Hematopoietic multipotent progenitor cell treated with erythropoietin and hydrocortisone succinate and interleukin-3 and kit ligand, for 17 days (in vitro differentiated cells): ENCODE data around the gene TECPR1.

Experiments used
- DNase-seq: peaks from one replicate; pipeline ENCODE4 v3.0.0-alpha.2; 2015; ENCODE audit warnings: low spot score

TECPR1 gene

GRCh38 chr7:98189559-98189958 is 62.5 kb downstream of the TECPR1 start:
- no peak for DNase-seq

DNA sequence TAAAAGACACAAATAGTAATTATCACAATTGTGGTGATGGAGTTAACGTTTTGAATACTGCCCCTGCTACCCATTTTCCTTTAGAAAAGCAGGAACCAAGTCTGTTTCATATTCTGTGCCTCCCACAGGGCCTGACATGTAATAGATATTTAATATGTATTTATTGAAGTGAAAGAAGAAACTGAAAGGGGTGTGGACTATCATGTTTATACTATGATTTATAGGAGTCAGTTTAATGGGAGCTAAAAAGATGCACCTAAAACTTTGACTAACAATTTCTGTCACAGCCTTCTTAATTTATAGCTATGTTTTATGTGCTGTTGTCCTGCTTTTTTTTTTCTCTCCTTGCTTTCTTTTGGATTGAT is 64.9 kb downstream of the TECPR1 start:
- no peak for DNase-seq

GRCh38 chr7:98186452-98187137 is 65.4 kb downstream of the TECPR1 start:
- no peak for DNase-seq

DNA sequence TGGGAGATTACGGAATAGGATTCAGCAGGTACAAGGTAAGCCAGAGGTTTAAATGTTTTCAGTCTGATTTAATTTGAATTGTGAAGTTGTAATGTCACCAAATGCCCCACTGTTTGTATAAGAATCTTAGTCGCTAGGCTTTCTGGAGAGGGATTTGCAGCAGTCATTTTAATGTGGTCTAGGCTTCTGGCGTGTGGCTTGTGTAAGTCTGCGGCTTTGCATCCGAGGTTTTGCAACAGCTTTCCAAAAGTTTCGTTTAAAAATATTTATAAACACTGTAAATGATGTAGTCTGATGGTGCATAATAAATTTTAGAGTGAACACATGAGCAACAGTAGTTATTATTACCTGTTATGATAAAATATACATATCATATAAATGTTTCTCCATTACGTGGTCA is 66.9 kb downstream of the TECPR1 start:
- DNase-seq, result no peak

DNA sequence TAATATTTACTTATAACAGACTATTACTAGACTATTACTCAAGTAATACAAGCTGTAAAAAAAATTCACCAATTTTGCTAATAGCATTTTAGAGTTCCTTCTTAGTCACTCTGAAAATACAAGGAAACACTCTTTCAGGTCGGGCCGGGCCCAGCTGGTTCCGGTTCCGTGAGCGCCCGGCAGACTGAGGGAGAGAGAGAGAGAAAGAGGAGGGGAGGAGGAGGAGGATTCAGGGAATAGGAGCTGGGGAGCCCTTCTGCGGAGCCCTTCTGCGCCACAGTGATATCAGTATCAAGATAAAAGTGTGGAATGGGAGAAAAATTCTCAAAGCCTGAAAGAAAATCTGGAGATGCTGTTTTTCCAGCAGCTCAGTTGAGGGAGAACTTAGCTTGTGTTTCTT is 71.3 kb downstream of the TECPR1 start:
- DNase-seq, result no peak

- no peak for DNase-seq
Observed at GRCh38 chr7:98178762-98179490, 73.1 kb downstream of the TECPR1 start.

DNA sequence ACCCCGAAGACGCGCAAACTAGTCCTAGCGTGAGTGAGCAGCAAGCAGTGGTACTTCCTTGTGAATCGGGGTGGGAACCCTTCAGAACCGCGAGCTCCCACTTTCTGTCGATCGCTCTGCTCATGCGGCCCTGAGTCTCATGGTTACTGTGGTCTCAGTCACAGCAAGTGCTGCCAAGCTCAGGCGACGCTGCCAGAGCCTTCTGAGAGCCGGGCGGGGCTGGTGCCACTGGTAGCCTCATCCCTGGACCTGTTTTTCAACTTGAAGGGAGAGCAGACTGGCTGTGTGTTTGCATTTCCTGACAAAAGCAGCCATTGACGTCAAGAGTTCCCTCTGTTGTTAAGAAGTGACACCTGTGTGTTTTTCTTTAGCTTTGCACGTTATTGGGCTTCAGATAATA is 73.7 kb downstream of the TECPR1 start:
- no peak for DNase-seq

DNA sequence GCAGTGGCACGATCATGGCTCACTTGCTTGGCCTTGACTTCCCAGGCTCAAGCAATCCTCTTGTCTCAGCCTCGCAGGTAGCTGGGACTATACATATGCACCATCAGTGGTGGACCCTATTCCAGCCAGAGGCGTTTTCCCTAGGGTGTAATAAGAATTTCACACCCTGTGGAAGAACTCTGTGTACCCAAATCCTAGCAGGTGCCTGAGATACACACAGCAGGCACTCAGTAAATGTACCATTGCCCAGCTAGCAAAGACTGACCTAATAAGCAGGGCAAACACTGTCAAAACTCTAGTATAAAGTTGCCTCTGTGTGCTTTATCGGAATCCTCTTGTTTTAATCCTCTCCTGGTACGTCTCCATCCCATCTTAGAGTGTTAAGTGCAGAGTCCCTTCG is 74.5 kb downstream of the TECPR1 start:
- DNase-seq, result no peak

DNA sequence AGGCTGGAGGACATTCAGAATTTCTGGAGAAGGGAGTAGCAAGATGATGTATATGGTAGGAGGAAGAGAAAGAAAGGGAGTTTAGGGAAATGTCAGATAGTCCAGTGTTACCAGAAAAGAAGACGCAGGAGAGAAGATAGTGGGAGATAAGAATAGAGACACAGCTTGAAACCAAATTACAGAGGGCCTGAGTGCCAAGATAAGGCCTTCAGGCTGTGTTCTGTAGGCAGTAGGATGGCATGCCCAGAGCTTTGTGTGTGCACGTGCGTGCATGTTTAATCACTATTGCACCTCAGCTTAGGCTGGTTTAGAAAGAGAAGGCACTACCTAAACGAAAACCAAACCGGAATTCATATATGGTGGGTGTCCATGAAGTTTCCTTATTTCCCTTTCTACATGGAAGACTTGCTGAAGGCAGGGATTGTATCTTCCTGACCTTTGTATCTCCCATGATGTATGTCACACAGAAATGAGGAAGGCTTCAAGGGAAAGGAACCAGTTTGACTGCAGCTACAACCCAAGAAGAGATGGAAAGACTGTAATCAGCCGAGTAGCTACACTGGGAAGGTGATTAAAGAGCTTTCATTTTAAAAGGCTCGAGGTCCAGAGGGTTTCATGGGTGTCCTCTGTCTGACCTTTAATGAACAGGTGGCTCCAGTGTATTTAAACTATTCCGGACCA is 76.6 kb downstream of the TECPR1 start:
- DNase-seq, result no peak

DNA sequence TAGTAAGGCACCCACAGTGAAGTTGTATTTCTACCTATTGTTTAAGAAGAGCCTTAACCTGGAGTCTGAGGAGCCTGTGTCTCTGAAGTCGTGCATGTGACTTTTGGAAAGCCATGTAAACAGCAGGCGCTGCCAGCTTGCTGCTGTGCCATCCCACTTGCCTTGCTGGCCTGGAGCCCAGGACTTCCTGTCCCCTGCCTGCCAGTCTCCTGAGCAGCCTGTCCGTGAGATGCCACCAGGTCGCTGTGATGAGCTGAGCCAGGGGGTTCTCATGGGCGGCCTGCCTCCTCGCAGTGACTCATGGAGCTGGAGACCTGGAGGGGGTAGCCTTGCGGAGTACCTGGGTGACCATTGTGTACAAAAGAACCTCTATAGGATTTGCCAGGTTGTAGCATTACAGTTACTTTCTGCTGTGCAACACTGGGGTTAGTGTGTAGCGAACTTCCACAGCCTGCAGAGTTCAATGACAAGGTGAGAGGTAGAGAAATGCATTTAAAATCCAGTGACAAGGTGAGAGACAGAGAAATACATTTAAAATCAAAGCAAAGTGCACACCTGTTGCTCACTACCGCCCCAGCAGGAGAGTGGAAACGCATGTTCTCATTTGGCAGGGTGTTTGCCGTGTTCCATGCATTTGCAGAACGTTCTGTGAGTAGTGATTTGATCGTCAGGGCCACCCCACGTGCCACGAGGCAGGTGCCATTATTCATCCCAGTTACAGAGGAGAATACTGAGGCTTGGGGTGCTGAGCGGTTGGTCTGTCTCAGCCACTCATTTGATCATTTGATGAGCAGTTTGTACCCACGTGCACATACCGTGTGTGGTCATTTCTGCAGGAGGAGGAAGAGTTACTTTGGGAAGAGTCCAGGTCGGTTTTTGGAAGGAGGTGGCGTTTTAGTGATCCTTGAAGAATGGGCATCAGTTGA is 77.4 kb downstream of the TECPR1 start:
- DNase-seq, result no peak

- DNase-seq, result no peak
Observed at GRCh38 chr7:98171449-98171848, 80.6 kb downstream of the TECPR1 start.

- no peak for DNase-seq
Observed at GRCh38 chr7:98170966-98171365, 81.1 kb downstream of the TECPR1 start.

DNA sequence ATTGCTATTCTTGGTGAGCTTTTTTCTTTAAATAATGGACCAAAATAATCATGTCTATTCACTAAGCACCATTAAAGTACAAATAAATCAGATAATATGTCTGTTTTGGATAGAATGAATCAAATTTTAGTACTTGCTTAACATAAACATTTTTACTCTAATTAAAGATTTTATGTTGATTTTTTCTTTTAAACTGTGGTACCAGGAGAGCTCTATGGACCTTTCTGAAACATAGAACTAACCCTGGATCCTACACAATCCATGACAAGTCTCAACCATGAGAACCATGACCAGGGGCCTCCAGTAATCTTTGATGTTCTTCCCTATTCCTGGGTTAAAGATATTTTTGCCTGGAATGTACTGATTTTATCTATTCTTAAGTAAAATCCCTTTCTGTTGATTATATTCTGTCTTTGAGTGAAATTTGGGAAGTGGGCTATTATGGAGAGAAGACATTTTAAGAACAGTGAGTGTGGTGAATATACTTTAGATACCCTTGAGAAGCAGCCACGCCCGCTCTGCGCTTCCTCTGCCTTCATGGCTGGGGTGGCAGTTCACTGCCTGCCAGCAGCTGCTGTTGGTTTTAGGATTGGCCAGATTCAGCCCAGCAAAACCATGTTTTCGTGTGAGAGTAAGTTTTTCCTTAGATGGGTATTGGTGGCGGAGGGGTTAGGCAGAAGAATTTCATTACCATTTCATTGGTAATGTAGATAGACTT is 83.0 kb downstream of the TECPR1 start:
- DNase-seq, result no peak

GRCh38 chr7:98168181-98168903 is 83.7 kb downstream of the TECPR1 start:
- DNase-seq, result peak; percentile 78

DNA sequence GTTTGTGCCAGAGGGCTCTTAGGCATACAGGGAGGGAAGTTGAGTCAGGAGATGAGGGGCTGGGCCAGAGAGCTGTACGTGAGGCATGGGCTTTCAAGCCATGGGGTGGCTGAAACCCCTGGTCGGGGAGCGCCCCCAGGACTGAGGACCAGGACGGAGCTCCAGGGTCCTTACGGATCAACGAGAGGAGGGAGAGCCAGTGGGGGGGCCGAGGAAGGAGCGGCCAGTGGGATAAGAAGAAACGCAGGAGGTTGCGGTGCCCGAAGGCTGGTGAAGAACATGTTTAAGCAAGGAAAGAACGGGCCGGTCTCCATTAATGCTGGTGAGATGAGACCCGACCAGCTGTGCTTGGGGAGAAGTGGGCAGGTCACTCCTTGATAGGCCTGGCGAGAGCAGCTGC is 84.4 kb downstream of the TECPR1 start:
- no peak for DNase-seq

- DNase-seq, result no peak
Observed at GRCh38 chr7:98166668-98166970, 85.4 kb downstream of the TECPR1 start.

- peak; percentile 36 for DNase-seq
Observed at GRCh38 chr7:98165827-98166667, 86.0 kb downstream of the TECPR1 start.
